Endothelial cell of umbilical vein (primary cell): ENCODE measurements around the gene ZNF837.

Experiments used
- CTCF ChIP-seq, 2 donors: IDR thresholded peaks; 1 replicate in 1 of 2; 2 replicates in 1 of 2; pipeline ENCODE4 v1.5.1; 2011; ENCODE audit warnings: low read length in 2 of 2, mild to moderate bottlenecking in 2 of 2, moderate library complexity in 2 of 2, control low read depth in 1 of 2, inconsistent platforms in 1 of 2, low read depth in 1 of 2; ENCODE audit not compliant: insufficient read depth in 1 of 2; ENCODE audit errors: extremely low read depth in 1 of 2
- JUN ChIP-seq: IDR thresholded peaks from 2 replicates; pipeline ENCODE4 v1.6.1; 2011; ENCODE audit warnings: borderline replicate concordance, low read depth; ENCODE audit not compliant: insufficient read length, insufficient read depth

- TF ChIP-seq CTCF (IDR thresholded peaks at IDR 0.05; ENCODE audit: extremely low read depth in 1 of 2, insufficient read depth in 1 of 2, low read depth in 1 of 2, low read length in 2 of 2) (no peak), JUN (no peak)
Measured at GRCh38 chr19:58338336-58338735, 42.5 kb downstream of the ZNF837 start.
